HepG2 (cell line): ENCODE results near the gene PBX1. TPM values are rescaled to one million over a fixed set of nuclear protein-coding genes. Genes with fewer than 3 reads are reported as not detected.

Experiments used
- ATAC-seq: fragments of 200-7000 bp; cut with Tn5 transposase; 3 replicates; pipeline ENCODE4 v1.9.1; 2020; ENCODE audit warnings: mild to moderate bottlenecking, moderate library complexity
- BruUV-seq: library from RNA; stranded (reverse); fragments of 400-500 nt; replicated peaks from 2 replicates; lab custom pipeline; 2021; lab: Mats Ljungman, UMichigan
- CTCF ChIA-PET: fragments of 300-600 bp; formaldehyde crosslinking; extraction: SDS; loops from one replicate; lab custom pipeline; 2021; ENCODE audit warnings: low total read pairs, inconsistent platforms, low intra/inter-chr PET ratio; lab: Yijun Ruan, JAX
- POLR2A ChIA-PET: fragments of 350-600 bp; sonication (Branson Sonifier 250); formaldehyde crosslinking; loops from one replicate; lab custom pipeline; 2020; ENCODE audit warnings: antibody characterized with exemption, inconsistent platforms; lab: Yijun Ruan, JAX
- DNase-seq: peaks from one replicate; pipeline ENCODE4 v3.0.0-alpha.2; 2015; ENCODE audit warnings: low spot score
- FAIRE-seq: peaks from 3 replicates; lab custom pipeline; 2011; peaks lifted over from hg19 to GRCh38; lab: Jason Lieb, UNC
- H2AFZ ChIP-seq: one replicate; pipeline ENCODE4 v1.6.1; 2011; ENCODE audit warnings: low read length, inconsistent platforms
- H3K27ac ChIP-seq: fragments of 300-600 bp; 3 replicates; pipeline ENCODE4 v1.8.0; 2011; ENCODE audit warnings: mixed run types, mild to moderate bottlenecking, mixed read lengths, low read length, inconsistent platforms; ENCODE audit not compliant: insufficient read depth; ENCODE audit errors: extremely low read length
- H3K27me3 ChIP-seq, 2 experiments: fragments of 200-600 bp in 1 of 2; 2 replicates in 1 of 2; 3 replicates in 1 of 2; pipeline versions ENCODE4 v1.6.0 to v1.8.0; 2011; ENCODE audit warnings: low read length in 2 of 2, mild to moderate bottlenecking in 2 of 2, moderate library complexity in 2 of 2, inconsistent platforms in 1 of 2; ENCODE audit not compliant: insufficient read depth in 2 of 2, control insufficient read depth in 1 of 2
- H3K36me3 ChIP-seq, 2 experiments: fragments of 200-600 bp in 1 of 2; replicated peaks in 1 of 2; 2 replicates in 1 of 2; 3 replicates in 1 of 2; pipeline versions ENCODE4 v1.5.1 to v1.8.0; 2011; ENCODE audit warnings: low read length in 2 of 2, inconsistent platforms in 1 of 2; ENCODE audit not compliant: insufficient read depth in 2 of 2, control insufficient read depth in 1 of 2
- H3K4me1 ChIP-seq: 2 replicates; pipeline ENCODE4 v1.5.1; 2012; ENCODE audit warnings: low read length, inconsistent platforms; ENCODE audit not compliant: insufficient read depth
- H3K4me2 ChIP-seq: 2 replicates; pipeline ENCODE4 v1.6.0; 2011; ENCODE audit warnings: low read depth, low read length, inconsistent platforms
- H3K4me3 ChIP-seq, 3 experiments: fragments of 200-600 bp in 1 of 3; sonication (generic), shearing (Covaris generic) in 1 of 3; replicated peaks in 1 of 3; 2 replicates each; pipeline ENCODE4 v1.5.1; 2011 to 2016; ENCODE audit warnings: low read length in 3 of 3, inconsistent platforms in 2 of 3, low read depth in 2 of 3, mild to moderate bottlenecking in 2 of 3, control low read depth in 1 of 3, mixed read lengths in 1 of 3; ENCODE audit not compliant: insufficient read depth in 1 of 3
- H3K79me2 ChIP-seq: one replicate; pipeline ENCODE4 v1.6.1; 2011; ENCODE audit warnings: low read length, inconsistent platforms; ENCODE audit not compliant: insufficient read depth
- H3K9ac ChIP-seq: 2 replicates; pipeline ENCODE4 v1.6.0; 2011; ENCODE audit warnings: mild to moderate bottlenecking, low read depth, low read length, inconsistent platforms; ENCODE audit not compliant: insufficient read depth
- H3K9me3 ChIP-seq: 2 replicates; pipeline ENCODE4 v1.5.1; 2012; ENCODE audit warnings: mild to moderate bottlenecking, low read length
- H4K20me1 ChIP-seq: 2 replicates; pipeline ENCODE4 v1.6.0; 2011; ENCODE audit warnings: inconsistent platforms, mild to moderate bottlenecking, low read length, moderate library complexity; ENCODE audit not compliant: insufficient read depth
- ATF2 ChIP-seq: sonication (generic); formaldehyde crosslinking; IDR thresholded peaks from 2 replicates; pipeline ENCODE4 v1.4.0; 2020; ENCODE audit warnings: missing genetic modification reagents
- BCL3 ChIP-seq: sonication (generic); formaldehyde crosslinking; IDR thresholded peaks from 2 replicates; pipeline ENCODE4 v1.5.1; 2020; ENCODE audit warnings: mild to moderate bottlenecking, missing genetic modification reagents, moderate library complexity
- DPF2 ChIP-seq: sonication (generic); formaldehyde crosslinking; IDR thresholded peaks from 2 replicates; pipeline ENCODE4 v1.4.0; 2020; ENCODE audit warnings: mild to moderate bottlenecking, low read depth, missing genetic modification reagents, borderline replicate concordance
- DZIP1 ChIP-seq: sonication (generic); formaldehyde crosslinking; IDR thresholded peaks from 2 replicates; pipeline ENCODE4 v1.5.0; 2020; ENCODE audit warnings: mild to moderate bottlenecking, missing genetic modification reagents
- ETV5 ChIP-seq: IDR thresholded peaks from 2 replicates; pipeline ENCODE4 v1.6.1; 2018; ENCODE audit warnings: missing biosample characterization, missing genetic modification reagents, inconsistent platforms, borderline replicate concordance
- IRX3 ChIP-seq: sonication (generic); formaldehyde crosslinking; IDR thresholded peaks from 2 replicates; pipeline ENCODE4 v1.8.1; 2023; ENCODE audit warnings: mild to moderate bottlenecking, low read depth, missing genetic modification reagents, borderline replicate concordance
- U2AF2 ChIP-seq: fragments of 200-400 bp; formaldehyde crosslinking; IDR thresholded peaks from 2 replicates; pipeline ENCODE4 v1.6.1; 2017; ENCODE audit warnings: low read depth, mild to moderate bottlenecking, low read length
- ZBTB33 ChIP-seq: sonication (generic); formaldehyde crosslinking; IDR thresholded peaks from 2 replicates; pipeline ENCODE4 v1.4.0; 2020; ENCODE audit warnings: missing genetic modification reagents
- ZMYM3 ChIP-seq: sonication (generic); formaldehyde crosslinking; IDR thresholded peaks from 2 replicates; pipeline ENCODE4 v1.5.1; 2020; ENCODE audit warnings: mild to moderate bottlenecking, missing genetic modification reagents
- ZNF17 ChIP-seq: sonication (generic); formaldehyde crosslinking; IDR thresholded peaks from 2 replicates; pipeline ENCODE4 v1.5.0; 2020; ENCODE audit warnings: mild to moderate bottlenecking, missing genetic modification reagents
- ZNF232 ChIP-seq: sonication (generic); formaldehyde crosslinking; IDR thresholded peaks from 2 replicates; pipeline ENCODE4 v1.4.0; 2020; ENCODE audit warnings: missing genetic modification reagents, borderline replicate concordance
- ZNF569 ChIP-seq: sonication (generic); formaldehyde crosslinking; IDR thresholded peaks from 2 replicates; pipeline ENCODE4 v1.5.0; 2020; ENCODE audit warnings: mild to moderate bottlenecking, missing genetic modification reagents, moderate library complexity, borderline replicate concordance
- ZNF709 ChIP-seq: sonication (generic); formaldehyde crosslinking; IDR thresholded peaks from 2 replicates; pipeline ENCODE4 v1.5.0; 2020; ENCODE audit warnings: mild to moderate bottlenecking, missing genetic modification reagents
- ZSCAN22 ChIP-seq: sonication (generic); formaldehyde crosslinking; IDR thresholded peaks from 2 replicates; pipeline ENCODE4 v1.4.0; 2020; ENCODE audit warnings: mild to moderate bottlenecking, missing genetic modification reagents
- ZZZ3 ChIP-seq: sonication (generic); formaldehyde crosslinking; IDR thresholded peaks from 2 replicates; pipeline ENCODE4 v1.4.0; 2020; ENCODE audit warnings: missing genetic modification reagents, mild to moderate bottlenecking, borderline replicate concordance
- WGBS: methylation state at CpG from one replicate; pipeline ENCODE4 v1.1.6; 2017; ENCODE audit warnings: low lambda C conversion rate; 5-methylcytosine and 5-hydroxymethylcytosine counted together
- in situ Hi-C: cut with HindIII; loops from 2 replicates; pipeline ENCODE4 v1.10.0; 2017; ENCODE audit warnings: low pct_unique_long_range_greater_than_20kb; ENCODE audit not compliant: extremely low pct_ligation_motif_present
- intact Hi-C: fragments of 100-400 bp; cut with micrococcal nuclease; formaldehyde crosslinking; loops from one replicate; pipeline ENCODE4 v1.10.0; 2022; ENCODE audit not compliant: unreplicated experiment
- polyA plus RNA-seq, 8 experiments: library from polyadenylated mRNA; depleted of rRNA in 3 of 8; stranded (reverse) in 7 of 8; unstranded in 1 of 8; fragments of >200 nt; fragmentation: Illumina TruSeq in 4 of 8; extraction: Trizol in 4 of 8; gene quantifications; 2 replicates each; pipeline versions ENCODE4 v1.2.1 to v1.2.3, GENCODE V29; 2011 to 2016; ENCODE audit warnings: low read depth in 4 of 8, missing spikeins in 1 of 8, mixed read lengths in 1 of 8; ENCODE audit not compliant: insufficient read depth in 1 of 8
- total RNA-seq, 5 experiments: library from RNA; depleted of rRNA; stranded (reverse); fragments of >200 nt; fragmentation: Illumina TruSeq; extraction: Trizol; gene quantifications; 2 replicates each; pipeline ENCODE4 v1.2.3, GENCODE V29; 2016; ENCODE audit warnings: low read depth in 1 of 5

The PBX1 gene
- total and polyA plus RNA-seq, 2 of the 13 experiments (the other 11 are each of a cell fraction or from before 2014, with no cell fraction given) = 0.24 TPM; not detected in 1

GRCh38 chr1:164885311-164885710 lies 326.3 kb downstream of the PBX1 start:
- Histone ChIP-seq H3K27me3 (no peaks in the 10 kb centered on the region), H3K4me3 (no peak overlapping the region), H3K79me2 (no peaks in the 10 kb centered on the region), H3K9me3 (no peaks in the 10 kb centered on the region), H3K36me3 (no peaks in the 10 kb centered on the region), H3K27ac (no peak overlapping the region), H3K9ac (no peak overlapping the region), H2AFZ (no peak overlapping the region), H4K20me1 (no peaks in the 10 kb centered on the region), H3K4me1 (no peaks in the 10 kb centered on the region), H3K4me2 (no peak overlapping the region)
- DNase-seq (no peak), FAIRE-seq (no peak), ATAC-seq (no peak)
- BruUV-seq = no TSS peak
- intact Hi-C loops = no loop called here
- ChIA-PET CTCF (no interaction called here), POLR2A (no interaction called here)
- in situ Hi-C loops = no loop called here
- no peak for TF ChIP-seq DZIP1 (CRISPR knock-in tag)
- no peak for TF ChIP-seq ZNF709 (CRISPR knock-in tag)
- no peak for TF ChIP-seq ZZZ3 (CRISPR knock-in tag)
- TF ChIP-seq ZMYM3 (CRISPR knock-in tag) = no peak
- TF ChIP-seq ZNF569 (CRISPR knock-in tag) = no peak
- TF ChIP-seq BCL3 (CRISPR knock-in tag) = no peak
- TF ChIP-seq ETV5 (CRISPR knock-in tag) = no peak
- TF ChIP-seq ATF2 (CRISPR knock-in tag) = no peak
- TF ChIP-seq U2AF2 = no peak
- TF ChIP-seq DPF2 (CRISPR knock-in tag) = no peak
- TF ChIP-seq ZNF232 (CRISPR knock-in tag) = no peak
- no peak for TF ChIP-seq IRX3 (CRISPR knock-in tag)
- no peak for TF ChIP-seq ZBTB33
- no peak for TF ChIP-seq ZSCAN22 (CRISPR knock-in tag)
- no peak for TF ChIP-seq ZNF17
- WGBS = 4% methylated on average over 3 of the region's 4 CpGs
